ENCODE data around the gene ANK3. TPM values are rescaled to one million over a fixed set of nuclear protein-coding genes. Genes with fewer than 3 reads are reported as not detected.

Gene ANK3
- total RNA-seq, 2 donors from 2014 or later = 65.0 to 79.5 TPM

GRCh38 chr10:60028081-60028480 lies 361.6 kb downstream of the ANK3 start:
- H3K36me3 ChIP-seq (ENCODE audit: control insufficient read depth, insufficient read depth, low read length) = no peaks in the 10 kb centered on the region
- H3K27me3 ChIP-seq (ENCODE audit: control insufficient read depth, insufficient read depth, low read length, poor library complexity, severe bottlenecking) = no peaks in the 10 kb centered on the region
- no peak for DNase-seq
- WGBS, 2 experiments (ENCODE audit: insufficient coverage in 1 of 2, insufficient read length in 1 of 2) = 100% methylated on average over 1 of the region's 1 CpG; no CpG with 5 or more reads in 1 of the 2 experiments
- no peaks in the 10 kb centered on the region for H3K36me3 Mint-ChIP-seq (ENCODE audit: low read depth)
- H3K4me1 ChIP-seq (ENCODE audit: control insufficient read depth, insufficient read depth, low read length) = no peaks in the 10 kb centered on the region
- H3K4me1 Mint-ChIP-seq = peaks cover 6% of the 10 kb centered on the region
- no peak overlapping the region for H3K4me3 Mint-ChIP-seq
- no peaks in the 10 kb centered on the region for H3K27me3 Mint-ChIP-seq (ENCODE audit: insufficient read depth)
- H3K9ac ChIP-seq (ENCODE audit: extremely low read depth, low read length, poor library complexity, severe bottlenecking) = no peak overlapping the region
- H3K27ac ChIP-seq (ENCODE audit: low read depth, low read length) = no peak overlapping the region
- H3K9me3 Mint-ChIP-seq = no peaks in the 10 kb centered on the region
- TF ChIP-seq CTCF (conservative IDR thresholded peaks at IDR 0.05) = no peak
- no peak overlapping the region for H3K4me3 ChIP-seq (ENCODE audit: low read length)
- H3K9me3 ChIP-seq (ENCODE audit: control insufficient read depth, low read length) = no peaks in the 10 kb centered on the region
- H3K27ac Mint-ChIP-seq = no peak overlapping the region

GRCh38 chr10:60025279-60025678 lies 364.4 kb downstream of the ANK3 start:
- Histone ChIP-seq H3K4me1 (ENCODE audit: control insufficient read depth, insufficient read depth, low read length) (no peaks in the 10 kb centered on the region), H3K36me3 (ENCODE audit: control insufficient read depth, insufficient read depth, low read length) (no peaks in the 10 kb centered on the region), H3K9ac (ENCODE audit: extremely low read depth, low read length, poor library complexity, severe bottlenecking) (no peak overlapping the region), H3K9me3 (ENCODE audit: control insufficient read depth, low read length) (no peaks in the 10 kb centered on the region), H3K4me3 (ENCODE audit: low read length) (no peak overlapping the region), H3K27me3 (ENCODE audit: control insufficient read depth, insufficient read depth, low read length, poor library complexity, severe bottlenecking) (no peaks in the 10 kb centered on the region), H3K27ac (ENCODE audit: low read depth, low read length) (no peak overlapping the region)
- Mint-ChIP-seq H3K9me3 (no peaks in the 10 kb centered on the region), H3K4me3 (no peak overlapping the region), H3K27ac (no peak overlapping the region), H3K36me3 (ENCODE audit: low read depth) (no peaks in the 10 kb centered on the region), H3K27me3 (ENCODE audit: insufficient read depth) (no peaks in the 10 kb centered on the region), H3K4me1 (no peaks in the 10 kb centered on the region)
- DNase-seq = no peak
- WGBS, 2 experiments (ENCODE audit: insufficient coverage in 1 of 2, insufficient read length in 1 of 2) = 69% methylated on average over 1 of the region's 1 CpG; no CpG with 5 or more reads in 1 of the 2 experiments
- TF ChIP-seq CTCF (conservative IDR thresholded peaks at IDR 0.05) = no peak

GRCh38 chr10:60024506-60024905 lies 365.2 kb downstream of the ANK3 start:
- Histone ChIP-seq H3K4me3 (ENCODE audit: low read length) (no peak overlapping the region), H3K27ac (ENCODE audit: low read depth, low read length) (no peak overlapping the region), H3K36me3 (ENCODE audit: control insufficient read depth, insufficient read depth, low read length) (no peaks in the 10 kb centered on the region), H3K4me1 (ENCODE audit: control insufficient read depth, insufficient read depth, low read length) (no peaks in the 10 kb centered on the region), H3K9ac (ENCODE audit: extremely low read depth, low read length, poor library complexity, severe bottlenecking) (no peak overlapping the region), H3K27me3 (ENCODE audit: control insufficient read depth, insufficient read depth, low read length, poor library complexity, severe bottlenecking) (no peaks in the 10 kb centered on the region), H3K9me3 (ENCODE audit: control insufficient read depth, low read length) (no peaks in the 10 kb centered on the region)
- Mint-ChIP-seq H3K27ac (no peak overlapping the region), H3K27me3 (ENCODE audit: insufficient read depth) (no peaks in the 10 kb centered on the region), H3K4me1 (no peaks in the 10 kb centered on the region), H3K36me3 (ENCODE audit: low read depth) (no peaks in the 10 kb centered on the region), H3K9me3 (no peaks in the 10 kb centered on the region), H3K4me3 (no peak overlapping the region)
- TF ChIP-seq CTCF (conservative IDR thresholded peaks at IDR 0.05) = no peak
- 92 to 100% methylated on average over 2 to 4 of the region's 4 CpGs for WGBS, 2 experiments (ENCODE audit: insufficient coverage in 1 of 2, insufficient read length in 1 of 2)
- no peak for DNase-seq
